Left colon (tissue), 2 donors: ENCODE data around the gene PAPPA. TPM values are rescaled to one million over a fixed set of nuclear protein-coding genes. Genes with fewer than 3 reads are reported as not detected.

Experiments
- ATAC-seq: fragments of 200-7000 bp; cut with Tn5 transposase; one replicate; pipeline ENCODE4 v1.9.1; 2020; ENCODE audit warnings: mild to moderate bottlenecking, moderate library complexity
- DNase-seq, 2 donors: peaks; one replicate each; pipeline ENCODE4 v3.0.0-alpha.2; 2020
- intact Hi-C, 2 donors: fragments of 100-400 bp; cut with DNase I in 1 of 2; cut with micrococcal nuclease in 1 of 2; formaldehyde crosslinking; loops; one replicate each; pipeline versions ENCODE4 v1.11.2 to v1.14.0; 2022; cut with DNase I, micrococcal nuclease
- total RNA-seq, 2 donors: library from RNA; stranded (reverse); fragmentation: NEBNext Ultra II Directional; extraction: Animal tissue kit (Norgen Biotek cat#: 25700); gene quantifications; one replicate each; pipeline ENCODE4 v1.2.1, GENCODE V29; 2021
- donor health status: DM: no; HTN: no; CAD: no.
- donor health status: DM: yes; HTN: yes; CAD: no.

Gene PAPPA
- total RNA-seq, 2 donors from 2014 or later: 0.82 to 1.6 TPM

GRCh38 chr9:116172216-116172615 is 18.6 kb downstream of the PAPPA start:
- DNase-seq (no peak), ATAC-seq (no peak)
- intact Hi-C loops: no loop called here

- ATAC-seq (no peak), DNase-seq (no peak)
- intact Hi-C loops: no loop called here
These were observed 20.8 kb downstream of the PAPPA start for GRCh38 chr9:116174347-116174746.

GRCh38 chr9:116175614-116176013 is 22.0 kb downstream of the PAPPA start:
- DNase-seq (no peak), ATAC-seq (no peak)
- intact Hi-C loops: no loop called here

- DNase-seq (no peak), ATAC-seq (no peak)
- intact Hi-C loops: no loop called here
These were observed 25.1 kb downstream of the PAPPA start for GRCh38 chr9:116178481-116179211.

GRCh38 chr9:116179568-116179967 is 26.0 kb downstream of the PAPPA start:
- no peak for DNase-seq
- ATAC-seq: no peak
- intact Hi-C loops: no loop called here

- intact Hi-C loops: no loop called here
- no peak for DNase-seq
- no peak for ATAC-seq
These were observed 28.4 kb downstream of the PAPPA start for GRCh38 chr9:116181853-116182610.

- no peak for ATAC-seq
- intact Hi-C loops: no loop called here
- no peak for DNase-seq
These were observed 29.3 kb downstream of the PAPPA start for GRCh38 chr9:116182876-116183275.

GRCh38 chr9:116187570-116188170 is 34.1 kb downstream of the PAPPA start:
- ATAC-seq: no peak
- no peak for DNase-seq
- intact Hi-C loops: no loop called here

GRCh38 chr9:116189683-116190082 is 36.1 kb downstream of the PAPPA start:
- intact Hi-C loops: no loop called here
- ATAC-seq (no peak), DNase-seq (no peak)

GRCh38 chr9:116190637-116191396 is 37.2 kb downstream of the PAPPA start:
- DNase-seq: no peak
- no peak for ATAC-seq

GRCh38 chr9:116191576-116192415 is 38.2 kb downstream of the PAPPA start:
- DNase-seq: no peak
- intact Hi-C loops: no loop called here
- ATAC-seq: no peak

More at GRCh38 chr9:116190637-116191396, 37.2 kb downstream of the PAPPA start:
- intact Hi-C loops: no loop called here

- intact Hi-C loops: no loop called here
- DNase-seq (no peak), ATAC-seq (no peak)
These were observed 40.0 kb downstream of the PAPPA start for GRCh38 chr9:116193636-116194035.

- DNase-seq: no peak
- intact Hi-C loops: no loop called here
- ATAC-seq: no peak
These were observed 43.2 kb downstream of the PAPPA start for GRCh38 chr9:116196806-116197205.

- DNase-seq: no peak
- intact Hi-C loops: no loop called here
- no peak for ATAC-seq
These were observed 44.8 kb downstream of the PAPPA start for GRCh38 chr9:116198344-116198743.

- ATAC-seq (no peak), DNase-seq (no peak)
- intact Hi-C loops: no loop called here
These were observed 48.8 kb downstream of the PAPPA start for GRCh38 chr9:116202219-116202912.

- intact Hi-C loops: no loop called here
- no peak for ATAC-seq
These were observed 50.8 kb downstream of the PAPPA start for GRCh38 chr9:116204252-116204882.

GRCh38 chr9:116207371-116208111 is 54.0 kb downstream of the PAPPA start:
- ATAC-seq: no peak
- intact Hi-C loops: no loop called here

More at GRCh38 chr9:116204252-116204882, 50.8 kb downstream of the PAPPA start:
- no peak for DNase-seq

More at GRCh38 chr9:116207371-116208111, 54.0 kb downstream of the PAPPA start:
- no peak for DNase-seq
